22Rv1 (cell line): Measurements from ENCODE around the gene CPT1A.

ENCODE experiments used
- ZFX ChIP-seq: fragments of 450-650 bp; IDR thresholded peaks from 2 replicates; pipeline ENCODE4 v1.6.1; 2017; ENCODE audit warnings: antibody characterized with exemption, borderline replicate concordance
- TF ChIP-seq, protein P1 (sequence below): fragments of 450-650 bp; IDR thresholded peaks from 2 replicates; pipeline ENCODE4 v1.5.1; 2017; ENCODE audit warnings: mild to moderate bottlenecking

DNA sequence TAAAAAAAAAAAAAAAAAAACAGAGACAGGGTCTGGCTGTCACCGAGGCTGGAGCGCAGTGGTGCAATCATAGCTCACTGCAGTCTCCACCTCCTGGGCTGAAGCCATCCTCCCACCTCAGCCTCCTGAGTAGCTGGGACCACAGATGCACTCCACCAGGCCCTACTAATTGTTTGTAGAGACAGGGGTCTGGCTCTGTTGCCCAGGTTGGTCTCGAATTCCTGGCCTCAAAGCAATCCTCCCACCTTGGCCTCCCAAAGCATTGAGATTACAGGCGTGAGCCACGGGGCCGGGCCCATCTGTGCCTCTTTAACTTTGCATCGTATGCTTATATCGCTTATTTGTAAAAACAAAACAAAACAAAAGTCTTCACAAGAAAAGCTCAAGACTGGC is 3.1 kb downstream of the CPT1A start:
- TF ChIP-seq, protein P1, sequence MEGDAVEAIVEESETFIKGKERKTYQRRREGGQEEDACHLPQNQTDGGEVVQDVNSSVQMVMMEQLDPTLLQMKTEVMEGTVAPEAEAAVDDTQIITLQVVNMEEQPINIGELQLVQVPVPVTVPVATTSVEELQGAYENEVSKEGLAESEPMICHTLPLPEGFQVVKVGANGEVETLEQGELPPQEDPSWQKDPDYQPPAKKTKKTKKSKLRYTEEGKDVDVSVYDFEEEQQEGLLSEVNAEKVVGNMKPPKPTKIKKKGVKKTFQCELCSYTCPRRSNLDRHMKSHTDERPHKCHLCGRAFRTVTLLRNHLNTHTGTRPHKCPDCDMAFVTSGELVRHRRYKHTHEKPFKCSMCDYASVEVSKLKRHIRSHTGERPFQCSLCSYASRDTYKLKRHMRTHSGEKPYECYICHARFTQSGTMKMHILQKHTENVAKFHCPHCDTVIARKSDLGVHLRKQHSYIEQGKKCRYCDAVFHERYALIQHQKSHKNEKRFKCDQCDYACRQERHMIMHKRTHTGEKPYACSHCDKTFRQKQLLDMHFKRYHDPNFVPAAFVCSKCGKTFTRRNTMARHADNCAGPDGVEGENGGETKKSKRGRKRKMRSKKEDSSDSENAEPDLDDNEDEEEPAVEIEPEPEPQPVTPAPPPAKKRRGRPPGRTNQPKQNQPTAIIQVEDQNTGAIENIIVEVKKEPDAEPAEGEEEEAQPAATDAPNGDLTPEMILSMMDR, result no peak
- TF ChIP-seq ZFX, result no peak
